ENCODE measurements around the gene WDR87.
"Not testable (repeated sequence)": the region's sequence is repeated elsewhere in the genome, so short reads cannot be mapped to it uniquely, and the experiment has no call there.

The WDR87 gene

GRCh38 chr19:37874784-37875183 lies 31.6 kb downstream of the WDR87 start:
- no peak for DNase-seq

- DNase-seq, result no peak
Measured at GRCh38 chr19:37872383-37872782, 34.0 kb downstream of the WDR87 start.

GRCh38 chr19:37869766-37870340 lies 36.5 kb downstream of the WDR87 start:
- no peak for DNase-seq

- DNase-seq, result no peak
Measured at GRCh38 chr19:37867831-37868230, 38.6 kb downstream of the WDR87 start.

- not testable (repeated sequence) for DNase-seq
Measured at GRCh38 chr19:37865930-37866329, 40.5 kb downstream of the WDR87 start.

- DNase-seq, result no peak
Measured at GRCh38 chr19:37864501-37864900, 41.9 kb downstream of the WDR87 start.

- no peak for DNase-seq
Measured at GRCh38 chr19:37855098-37855497, 51.3 kb downstream of the WDR87 start.

GRCh38 chr19:37845932-37846331 lies 60.5 kb downstream of the WDR87 start:
- DNase-seq, result no peak

Data from activated CD8-positive, alpha-beta memory T cell treated with anti-CD3 and anti-CD28 coated beads, Interleukin-2, amount 50 U/mL, for 4 hours (primary cell).